Aorta (tissue), 5 donors: ENCODE data around the gene GATB. TPM values are rescaled to one million over a fixed set of nuclear protein-coding genes. Genes with fewer than 3 reads are reported as not detected.

Experiments
- ATAC-seq: fragments of 200-7000 bp; cut with Tn5 transposase; one replicate; pipeline ENCODE4 v1.9.1; 2022; ENCODE audit warnings: moderate library complexity; ENCODE audit not compliant: low FRiP score
- DNase-seq, 2 donors: peaks; one replicate each; pipeline ENCODE4 v3.0.0-alpha.2; 2020
- H3K27ac ChIP-seq, 2 donors: one replicate each; pipeline ENCODE4 v1.5.1; 2013; ENCODE audit warnings: low read length in 2 of 2, mild to moderate bottlenecking in 2 of 2, moderate library complexity in 2 of 2, control low read depth in 1 of 2, inconsistent platforms in 1 of 2, low read depth in 1 of 2
- H3K27me3 ChIP-seq, 2 donors: one replicate each; pipeline ENCODE4 v1.6.1; 2013; ENCODE audit warnings: control low read depth in 1 of 2, low read length in 1 of 2, mild to moderate bottlenecking in 1 of 2, moderate library complexity in 1 of 2; ENCODE audit not compliant: insufficient read depth in 2 of 2, control insufficient read depth in 1 of 2
- H3K36me3 ChIP-seq, 2 donors: one replicate each; pipeline ENCODE4 v1.6.1; 2013; ENCODE audit warnings: control low read depth in 1 of 2, low read length in 1 of 2, mild to moderate bottlenecking in 1 of 2; ENCODE audit not compliant: insufficient read depth in 2 of 2, control insufficient read depth in 1 of 2
- H3K4me1 ChIP-seq, 2 donors: one replicate each; pipeline ENCODE4 v1.6.1; 2013; ENCODE audit warnings: low read length in 2 of 2, control low read depth in 1 of 2, mild to moderate bottlenecking in 1 of 2, moderate library complexity in 1 of 2; ENCODE audit not compliant: insufficient read depth in 2 of 2, control insufficient read depth in 1 of 2
- H3K4me3 ChIP-seq, 2 donors: one replicate each; pipeline ENCODE4 v1.5.1; 2013; ENCODE audit warnings: low read length in 2 of 2, control low read depth in 1 of 2, mild to moderate bottlenecking in 1 of 2
- H3K9me3 ChIP-seq: one replicate; pipeline ENCODE4 v1.6.1; 2013; ENCODE audit warnings: mild to moderate bottlenecking, low read length; ENCODE audit not compliant: control insufficient read depth
- WGBS, 2 donors: extraction: QIAGEN DNeasy Blood & Tissue Kit; methylation state at CpG; one replicate each; pipeline ENCODE4 v1.1.7; 2013; 5-methylcytosine and 5-hydroxymethylcytosine counted together
- intact Hi-C, 2 donors: fragments of 100-400 bp; cut with DNase I; formaldehyde crosslinking; loops; one replicate each; pipeline versions ENCODE4 v1.14.2 to v1.15.0; 2022
- polyA plus RNA-seq, 2 donors: library from polyadenylated mRNA; stranded (reverse); fragments of 200-250 nt; gene quantifications; one replicate each; pipeline ENCODE4 v1.2.3, GENCODE V29; 2013
- total RNA-seq, 2 donors: library from RNA; stranded (reverse); fragmentation: NEBNext Ultra II Directional; extraction: Animal tissue kit (Norgen Biotek cat#: 25700); gene quantifications; one replicate each; pipeline ENCODE4 v1.2.1, GENCODE V29; 2021
- donor health status: healthy with polysubstance abuse.
- donor health status: Bipolar disorder and iron deficiency.
- donor health status: DM: no; HTN: no; CAD: no.
- donor health status: DM: no; HTN: no; CAD: no.
- donor health status: DM: yes; HTN: yes; CAD: no.

The GATB gene
- total and polyA plus RNA-seq, 4 donors, result 5.2 to 13.0 (median 8.2) TPM

DNA sequence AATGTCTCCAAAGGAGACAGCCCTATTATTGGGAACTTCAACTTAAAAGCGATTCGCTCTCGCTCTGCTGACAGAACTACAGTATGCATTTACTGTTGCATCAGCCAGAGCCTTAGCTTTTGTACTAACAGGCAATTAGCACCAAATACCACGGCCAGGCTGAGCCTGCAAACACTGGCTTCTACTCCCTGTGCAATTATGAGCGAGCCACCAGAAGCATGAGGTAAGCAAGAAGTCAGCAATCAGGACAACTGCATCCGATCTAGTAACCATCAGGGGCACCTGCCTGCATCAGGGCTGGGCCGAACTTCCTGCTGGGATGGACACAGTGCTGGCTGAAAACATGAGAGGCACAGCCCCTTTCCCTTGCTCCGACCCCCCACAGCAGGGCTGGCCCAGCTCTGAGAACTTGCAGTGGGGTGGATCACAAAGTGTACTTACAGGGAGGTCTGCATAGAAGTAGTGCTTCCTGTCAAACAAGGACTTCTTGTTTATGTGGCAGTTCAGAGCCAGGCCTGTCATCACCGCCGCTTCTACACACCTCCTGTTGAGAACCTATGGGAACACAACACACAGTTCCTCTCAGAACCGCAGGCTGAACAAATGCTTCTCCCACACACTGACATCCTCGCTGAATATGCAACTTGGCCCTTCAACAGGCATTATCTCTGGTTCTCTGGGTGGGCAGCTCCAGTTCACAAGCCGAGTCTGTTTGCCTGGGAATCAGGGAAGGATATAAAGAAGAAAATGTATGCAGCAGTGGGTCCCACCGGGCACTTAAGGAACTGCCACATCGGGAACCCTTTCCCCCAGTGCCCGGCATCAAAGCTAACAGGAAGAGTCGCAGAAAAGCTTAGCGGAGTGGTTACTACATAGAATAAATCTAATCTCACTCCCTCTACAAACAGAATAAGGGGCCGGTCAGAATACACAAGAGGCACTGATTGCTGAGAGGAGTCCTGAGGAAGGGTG lies 41.5 kb downstream of the GATB start:
- no peak overlapping the region for H3K4me3 ChIP-seq
- H3K27me3 ChIP-seq, result no peaks in the 10 kb centered on the region
- peaks cover 0 to 5% of the 10 kb centered on the region in 2 donors for H3K36me3 ChIP-seq
- H3K9me3 ChIP-seq, result no peaks in the 10 kb centered on the region
- DNase-seq (no peak), ATAC-seq (no peak)
- H3K4me1 ChIP-seq, result no peaks in the 10 kb centered on the region
- H3K27ac ChIP-seq, result no peak overlapping the region
- intact Hi-C loops, result no loop called here
- WGBS, 2 donors, result 81 to 85% methylated on average over 19 of the region's 19 CpGs

DNA sequence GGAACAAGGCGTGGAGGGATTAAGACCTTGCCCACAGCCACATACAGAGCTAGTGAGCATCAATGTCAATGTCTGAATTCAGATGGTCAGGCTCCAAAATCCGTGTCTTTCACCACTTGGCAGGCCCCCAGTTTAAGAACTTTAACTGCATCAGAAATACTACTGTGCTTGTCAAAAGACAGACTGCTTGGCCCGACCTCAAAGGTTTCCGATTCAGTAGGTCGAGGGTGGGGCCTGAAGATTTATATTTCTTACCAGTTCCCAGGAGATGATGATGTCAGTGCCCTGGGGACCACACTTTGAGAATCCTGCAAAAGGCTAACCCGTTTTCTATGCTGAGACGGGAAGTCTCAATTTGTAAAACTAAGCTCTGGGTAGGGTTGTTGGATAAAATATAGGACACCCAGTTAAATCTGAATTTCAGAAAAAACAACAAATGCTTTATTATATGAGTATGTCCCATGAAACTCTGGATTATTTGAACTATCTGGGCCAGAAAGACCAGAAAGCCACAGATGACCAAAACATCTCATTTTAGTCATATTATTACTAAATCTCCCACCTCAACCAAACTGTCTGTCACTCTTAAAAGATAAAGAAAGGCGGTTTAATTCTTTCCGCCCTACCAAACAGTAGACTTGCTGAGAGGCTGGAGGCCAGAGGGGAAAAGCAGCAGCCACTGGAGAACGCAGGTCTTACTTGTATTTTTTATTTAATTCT lies 42.7 kb downstream of the GATB start:
- intact Hi-C loops, result no loop called here
- ATAC-seq (no peak), DNase-seq (no peak)
- 62 to 72% methylated on average over 10 of the region's 10 CpGs for WGBS, 2 donors
- Histone ChIP-seq H3K36me3 (peaks cover 0 to 5% of the 10 kb centered on the region in 2 donors), H3K4me3 (no peak overlapping the region), H3K9me3 (no peaks in the 10 kb centered on the region), H3K27ac (no peak overlapping the region), H3K27me3 (no peaks in the 10 kb centered on the region), H3K4me1 (no peaks in the 10 kb centered on the region)

DNA sequence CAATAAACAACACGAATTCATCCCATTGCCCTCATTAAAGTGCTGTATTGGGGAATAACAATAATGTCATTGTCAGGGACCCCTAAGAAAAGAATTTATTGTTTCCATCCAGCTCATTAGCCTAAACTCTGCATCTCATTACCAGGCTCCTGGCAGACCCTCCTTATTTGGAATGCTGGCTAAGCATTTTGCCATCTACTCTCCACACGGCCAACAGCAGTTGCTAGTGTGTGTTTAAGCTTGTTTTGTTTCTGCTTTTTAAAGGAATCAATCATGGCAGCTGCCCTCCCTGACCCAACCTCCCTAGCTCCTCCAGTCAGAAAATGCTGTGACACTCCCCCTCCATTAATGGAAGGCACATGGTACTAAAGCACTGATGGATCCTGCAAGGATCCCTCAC lies 43.5 kb downstream of the GATB start:
- Histone ChIP-seq H3K36me3 (peaks cover 0 to 5% of the 10 kb centered on the region in 2 donors), H3K9me3 (no peaks in the 10 kb centered on the region), H3K4me1 (no peaks in the 10 kb centered on the region), H3K27ac (no peak overlapping the region), H3K27me3 (no peaks in the 10 kb centered on the region), H3K4me3 (no peak overlapping the region)
- ATAC-seq, result no peak
- no peak for DNase-seq
- 75 to 77% methylated on average over 2 of the region's 2 CpGs for WGBS, 2 donors
- intact Hi-C loops, result no loop called here

DNA sequence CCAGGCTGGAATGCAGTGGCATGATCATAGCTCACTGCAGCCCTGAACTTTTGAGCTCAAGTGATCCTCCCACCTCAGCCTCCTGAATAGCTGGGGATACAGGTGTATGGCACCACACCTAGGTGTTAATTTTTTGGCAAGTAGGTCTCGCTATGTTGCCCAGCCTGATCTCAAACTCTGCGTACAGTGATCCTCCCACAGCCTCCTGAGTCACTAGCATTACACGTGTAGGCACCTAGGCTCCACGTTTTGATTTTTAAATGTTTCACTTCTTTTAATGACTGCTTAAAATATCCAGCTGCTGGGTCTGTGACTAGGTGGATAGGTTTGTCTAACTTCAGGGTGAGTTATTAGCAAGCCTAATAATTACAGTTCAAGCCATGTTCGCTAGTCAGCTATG lies 44.5 kb downstream of the GATB start:
- no peaks in the 10 kb centered on the region for H3K27me3 ChIP-seq
- 89 to 91% methylated on average over 5 of the region's 5 CpGs for WGBS, 2 donors
- H3K9me3 ChIP-seq, result no peaks in the 10 kb centered on the region
- ATAC-seq (no peak), DNase-seq (no peak)
- no peaks in the 10 kb centered on the region for H3K4me1 ChIP-seq
- no peak overlapping the region for H3K27ac ChIP-seq
- peaks cover 0 to 3% of the 10 kb centered on the region in 2 donors for H3K36me3 ChIP-seq
- no peak overlapping the region for H3K4me3 ChIP-seq
- intact Hi-C loops, result no loop called here

DNA sequence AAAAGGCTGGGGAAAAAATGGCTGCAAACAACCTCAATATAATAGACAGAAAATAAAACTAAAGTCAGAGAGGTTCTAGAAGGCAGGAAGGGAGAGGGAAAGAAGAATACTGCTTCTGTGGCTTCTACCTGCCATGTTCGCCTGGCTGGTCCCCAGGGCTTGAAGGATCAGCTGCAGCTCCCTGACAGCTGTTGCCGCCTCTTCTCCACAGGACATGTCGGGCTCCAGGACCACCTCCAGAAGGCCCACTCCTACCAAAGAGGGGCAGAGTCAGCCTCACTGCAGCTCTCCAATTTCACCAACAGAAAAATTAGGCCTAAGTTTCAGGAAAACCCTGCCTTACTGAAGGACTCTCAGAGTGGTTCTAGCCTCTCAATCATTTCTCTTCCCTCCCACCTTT lies 44.9 kb downstream of the GATB start:
- H3K36me3 ChIP-seq, result peaks cover 0 to 3% of the 10 kb centered on the region in 2 donors
- intact Hi-C loops, result no loop called here
- 76 to 86% methylated on average over 3 of the region's 3 CpGs for WGBS, 2 donors
- H3K27ac ChIP-seq, result no peak overlapping the region
- no peaks in the 10 kb centered on the region for H3K4me1 ChIP-seq
- no peaks in the 10 kb centered on the region for H3K9me3 ChIP-seq
- no peak for DNase-seq
- H3K27me3 ChIP-seq, result no peaks in the 10 kb centered on the region
- ATAC-seq, result no peak
- H3K4me3 ChIP-seq, result no peak overlapping the region

DNA sequence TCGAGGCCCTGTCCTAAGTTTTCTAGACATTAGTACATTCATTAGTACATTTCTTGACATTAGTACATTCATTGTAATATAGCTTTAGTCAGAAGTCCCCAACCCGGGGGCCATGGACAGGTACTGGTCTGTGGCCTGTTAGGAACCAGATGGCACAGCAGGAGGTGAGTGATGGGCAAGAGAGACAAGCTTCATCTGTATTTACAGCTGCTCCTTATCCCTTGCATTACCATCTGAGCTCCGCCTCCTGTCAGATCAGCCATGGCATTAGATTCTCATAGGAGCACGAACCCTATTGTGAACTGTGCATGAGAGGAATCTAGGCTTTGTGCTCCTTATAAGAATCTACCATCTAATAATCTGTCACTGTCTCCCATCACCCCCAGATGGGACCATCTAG lies 48.0 kb downstream of the GATB start:
- Histone ChIP-seq H3K36me3 (peaks cover 0 to 2% of the 10 kb centered on the region in 2 donors), H3K4me1 (no peaks in the 10 kb centered on the region), H3K9me3 (no peaks in the 10 kb centered on the region), H3K27me3 (no peaks in the 10 kb centered on the region), H3K4me3 (no peak overlapping the region), H3K27ac (no peak overlapping the region)
- intact Hi-C loops, result no loop called here
- ATAC-seq, result no peak
- DNase-seq, result no peak
- 78 to 86% methylated on average over 4 of the region's 4 CpGs for WGBS, 2 donors

DNA sequence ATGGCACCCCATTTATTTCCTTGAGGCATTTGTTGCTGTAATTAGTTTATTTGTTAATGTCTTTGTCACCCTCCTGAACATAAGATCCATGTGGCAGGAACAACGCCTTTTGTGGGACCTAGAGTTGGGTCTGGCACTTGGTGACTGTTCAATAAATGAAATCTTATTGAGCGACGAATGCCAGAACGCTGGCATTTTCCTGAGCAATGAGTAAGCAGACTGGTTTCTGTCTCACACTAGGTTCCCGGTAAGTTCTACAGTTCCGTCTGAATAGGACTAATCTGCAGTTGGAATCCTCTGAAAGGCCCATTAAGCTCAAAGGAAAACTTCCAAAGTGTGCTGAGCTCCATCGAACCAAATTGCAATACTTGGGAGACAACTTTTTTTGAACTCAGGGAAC lies 49.2 kb downstream of the GATB start:
- H3K4me1 ChIP-seq, result no peaks in the 10 kb centered on the region
- H3K27me3 ChIP-seq, result no peaks in the 10 kb centered on the region
- WGBS, 2 donors, result 84 to 92% methylated on average over 7 of the region's 7 CpGs
- no peaks in the 10 kb centered on the region for H3K9me3 ChIP-seq
- ATAC-seq, result no peak
- H3K36me3 ChIP-seq, result peaks cover 0 to 3% of the 10 kb centered on the region in 2 donors
- no peak overlapping the region for H3K27ac ChIP-seq
- no peak overlapping the region for H3K4me3 ChIP-seq
- DNase-seq, result no peak
- intact Hi-C loops, result no loop called here

DNA sequence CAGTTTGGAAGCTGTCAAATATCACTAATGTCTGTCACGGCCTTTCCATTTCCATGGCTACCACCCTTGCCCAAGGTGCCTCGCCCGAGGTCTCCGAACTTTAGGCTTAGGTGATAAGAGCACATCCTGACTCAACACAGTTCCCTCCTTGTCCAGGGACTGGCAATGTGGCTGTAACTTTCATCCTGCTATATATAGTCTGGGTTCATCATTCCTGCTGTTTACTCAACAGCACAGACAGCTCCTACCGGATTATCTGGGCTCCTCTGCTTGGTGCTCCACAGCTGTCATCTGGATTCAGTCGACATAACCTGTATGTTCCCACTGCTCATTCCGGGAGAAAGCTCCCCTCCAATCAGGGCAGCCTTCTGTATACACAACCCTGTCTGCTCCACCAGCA lies 51.2 kb downstream of the GATB start:
- 90 to 93% methylated on average over 7 of the region's 7 CpGs for WGBS, 2 donors
- Histone ChIP-seq H3K4me1 (no peaks in the 10 kb centered on the region), H3K27me3 (no peaks in the 10 kb centered on the region), H3K36me3 (peaks cover 0 to 3% of the 10 kb centered on the region in 2 donors), H3K4me3 (no peak overlapping the region), H3K27ac (no peak overlapping the region), H3K9me3 (no peaks in the 10 kb centered on the region)
- intact Hi-C loops, result no loop called here
- no peak for ATAC-seq
- no peak for DNase-seq
